Endothelial cell (in vitro differentiated cells): ENCODE measurements around the gene PTPRS. TPM values are rescaled to one million over a fixed set of nuclear protein-coding genes. Genes with fewer than 3 reads are reported as not detected.

ENCODE experiments used
- DNase-seq: peaks from one replicate; pipeline ENCODE4 v3.0.0; 2021; ENCODE audit warnings: low spot score
- H3K27ac Mint-ChIP-seq: one replicate; pipeline ENCODE4 v1.8.0; 2021; ENCODE audit warnings: mixed read lengths, inconsistent platforms; ENCODE audit not compliant: unreplicated experiment
- H3K27me3 Mint-ChIP-seq: one replicate; pipeline ENCODE4 v1.8.0; 2021; ENCODE audit warnings: mild to moderate bottlenecking, moderate library complexity, mixed read lengths, inconsistent platforms; ENCODE audit not compliant: unreplicated experiment
- H3K36me3 Mint-ChIP-seq: one replicate; pipeline ENCODE4 v1.8.0; 2021; ENCODE audit warnings: mild to moderate bottlenecking, low read depth, mixed read lengths, inconsistent platforms; ENCODE audit not compliant: unreplicated experiment
- H3K4me1 Mint-ChIP-seq: one replicate; pipeline ENCODE4 v1.8.0; 2021; ENCODE audit warnings: mild to moderate bottlenecking, mixed read lengths, inconsistent platforms; ENCODE audit not compliant: unreplicated experiment
- H3K4me3 Mint-ChIP-seq: one replicate; pipeline ENCODE4 v1.8.0; 2021; ENCODE audit warnings: mild to moderate bottlenecking, mixed read lengths, inconsistent platforms; ENCODE audit not compliant: unreplicated experiment
- H3K9me3 Mint-ChIP-seq: one replicate; pipeline ENCODE4 v1.8.0; 2021; ENCODE audit warnings: mixed read lengths, inconsistent platforms; ENCODE audit not compliant: unreplicated experiment
- CTCF ChIP-seq: fragments of 200-600 bp; sonication (generic); IDR thresholded peaks from one replicate; pipeline ENCODE4 v1.5.0; 2021; ENCODE audit warnings: antibody characterized with exemption; ENCODE audit not compliant: unreplicated experiment
- total RNA-seq: library from RNA; stranded (reverse); fragmentation: NEBNext Ultra II Directional; extraction: Animal tissue kit (Norgen Biotek cat#: 25700); gene quantifications from one replicate; pipeline ENCODE4 v1.2.1, GENCODE V29; 2021; ENCODE audit not compliant: unreplicated experiment

PTPRS gene
- total RNA-seq, 1 donor from 2014 or later, result 93.7 TPM

- peaks cover 9% of the 10 kb centered on the region for H3K36me3 Mint-ChIP-seq
- H3K27ac Mint-ChIP-seq, result no peak overlapping the region
- no peaks in the 10 kb centered on the region for H3K4me1 Mint-ChIP-seq
- peaks cover 8% of the 10 kb centered on the region for H3K27me3 Mint-ChIP-seq
- peaks cover 7% of the 10 kb centered on the region for H3K9me3 Mint-ChIP-seq
- no peak for TF ChIP-seq CTCF
- DNase-seq, result no peak
- no peak overlapping the region for H3K4me3 Mint-ChIP-seq
These were observed 39.8 kb upstream of the PTPRS start for GRCh38 chr19:5380215-5380919.

- Mint-ChIP-seq H3K4me1 (no peaks in the 10 kb centered on the region), H3K27me3 (peaks cover 10% of the 10 kb centered on the region), H3K4me3 (no peak overlapping the region), H3K9me3 (no peaks in the 10 kb centered on the region), H3K27ac (no peak overlapping the region), H3K36me3 (peaks cover 3% of the 10 kb centered on the region)
- DNase-seq, result no peak
- TF ChIP-seq CTCF, result no peak
These were observed 36.3 kb upstream of the PTPRS start for GRCh38 chr19:5376928-5377327.

- no peaks in the 10 kb centered on the region for H3K9me3 Mint-ChIP-seq
- H3K27me3 Mint-ChIP-seq, result peaks cover 8% of the 10 kb centered on the region
- H3K4me3 Mint-ChIP-seq, result no peak overlapping the region
- TF ChIP-seq CTCF, result no peak
- H3K4me1 Mint-ChIP-seq, result no peaks in the 10 kb centered on the region
- no peak for DNase-seq
- H3K27ac Mint-ChIP-seq, result no peak overlapping the region
- no peaks in the 10 kb centered on the region for H3K36me3 Mint-ChIP-seq
These were observed 32.1 kb upstream of the PTPRS start for GRCh38 chr19:5372572-5373200.

DNA sequence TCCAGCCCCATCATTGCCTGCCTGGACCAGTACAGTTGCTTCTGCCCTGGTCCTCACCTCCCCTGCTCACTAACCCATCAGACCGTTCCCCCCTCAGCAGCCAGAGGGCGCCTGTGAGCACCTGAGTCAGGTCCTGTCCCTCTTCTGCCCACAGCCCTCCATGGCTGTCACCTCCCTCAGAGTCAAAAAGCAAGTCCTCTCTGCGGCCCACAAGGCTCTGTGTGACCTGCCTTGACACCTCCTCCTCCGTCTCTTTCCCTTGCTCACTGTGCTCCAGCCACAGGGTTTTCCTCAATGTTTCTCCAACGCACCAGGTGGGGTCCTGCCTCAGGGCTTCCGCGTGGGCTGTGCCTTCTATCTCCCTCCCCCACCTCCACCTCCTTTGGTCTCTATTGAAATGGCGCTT is 29.4 kb upstream of the PTPRS start:
- Mint-ChIP-seq H3K4me1 (no peaks in the 10 kb centered on the region), H3K36me3 (no peaks in the 10 kb centered on the region), H3K4me3 (no peak overlapping the region), H3K27me3 (peaks cover 6% of the 10 kb centered on the region), H3K27ac (no peak overlapping the region), H3K9me3 (no peaks in the 10 kb centered on the region)
- peak; percentile 63 for TF ChIP-seq CTCF
- DNase-seq, result peak; percentile 91

GRCh38 chr19:5369304-5369703 is 28.7 kb upstream of the PTPRS start:
- H3K36me3 Mint-ChIP-seq, result no peaks in the 10 kb centered on the region
- H3K9me3 Mint-ChIP-seq, result no peaks in the 10 kb centered on the region
- no peak for DNase-seq
- H3K4me3 Mint-ChIP-seq, result no peak overlapping the region
- H3K27ac Mint-ChIP-seq, result no peak overlapping the region
- no peak for TF ChIP-seq CTCF
- H3K4me1 Mint-ChIP-seq, result no peaks in the 10 kb centered on the region
- peaks cover 6% of the 10 kb centered on the region for H3K27me3 Mint-ChIP-seq
